HEK293 (cell line): ENCODE data around the gene PDGFC.

Experiments
- CTCF ChIA-PET: fragments of 350-600 bp; formaldehyde crosslinking; extraction: SDS; loops from one replicate; lab custom pipeline; 2021; ENCODE audit warnings: antibody characterized with exemption; lab: Yijun Ruan, JAX
- POLR2A ChIA-PET: fragments of 300-600 bp; formaldehyde crosslinking; extraction: SDS; loops from one replicate; lab custom pipeline; 2020; ENCODE audit warnings: antibody characterized with exemption, inconsistent platforms; lab: Yijun Ruan, JAX
- H3K27ac ChIP-seq: fragments of 200-500 bp; sonication (Bioruptor generic); 2 replicates; pipeline ENCODE4 v1.5.1; 2014; ENCODE audit warnings: low read depth, low read length, control low read depth, inconsistent platforms; ENCODE audit errors: extremely low read depth
- H3K36me3 ChIP-seq, 2 experiments: fragments of 200-500 bp in 1 of 2; sonication (Bioruptor generic) in 1 of 2; 1 replicate in 1 of 2; 2 replicates in 1 of 2; pipeline ENCODE4 v1.5.1; 2014 to 2017; ENCODE audit warnings: inconsistent platforms in 2 of 2, low read length in 2 of 2; ENCODE audit not compliant: control insufficient read depth in 2 of 2, insufficient read depth in 1 of 2
- H3K4me1 ChIP-seq: fragments of 200-500 bp; sonication (Bioruptor generic); 2 replicates; pipeline ENCODE4 v1.5.1; 2014; ENCODE audit warnings: mild to moderate bottlenecking, low read length, inconsistent platforms; ENCODE audit not compliant: control insufficient read depth, insufficient read depth
- H3K4me3 ChIP-seq: 2 replicates; pipeline ENCODE4 v1.5.1; 2011; ENCODE audit warnings: low read depth, mild to moderate bottlenecking, control low read depth, low read length, moderate library complexity
- H3K9me3 ChIP-seq: fragments of 200-500 bp; sonication (Bioruptor generic); 2 replicates; pipeline ENCODE4 v1.5.1; 2014; ENCODE audit warnings: low read depth, low read length, inconsistent platforms; ENCODE audit not compliant: control insufficient read depth, insufficient read depth
- AEBP2 ChIP-seq: fragments of 450-650 bp; formaldehyde crosslinking; IDR thresholded peaks from 2 replicates; pipeline ENCODE4 v1.5.1; 2016; ENCODE audit warnings: missing biosample characterization, missing genetic modification characterization, borderline replicate concordance
- CTCF ChIP-seq: fragments of 450-650 bp; formaldehyde crosslinking; IDR thresholded peaks from 2 replicates; pipeline ENCODE4 v1.5.1; 2016; ENCODE audit warnings: missing biosample characterization, missing genetic modification characterization
- HOXA7 ChIP-seq: sonication (generic); formaldehyde crosslinking; IDR thresholded peaks from 2 replicates; pipeline ENCODE4 v1.8.1; 2022; ENCODE audit warnings: missing genetic modification reagents, borderline replicate concordance
- HOXC10 ChIP-seq: sonication (generic); formaldehyde crosslinking; IDR thresholded peaks from 2 replicates; pipeline ENCODE4 v1.8.1; 2023; ENCODE audit warnings: mild to moderate bottlenecking, missing genetic modification reagents
- KLF8 ChIP-seq: fragments of 450-650 bp; formaldehyde crosslinking; IDR thresholded peaks from 2 replicates; pipeline ENCODE4 v1.5.1; 2016; ENCODE audit warnings: missing biosample characterization, missing genetic modification characterization
- SCRT1 ChIP-seq: fragments of 450-650 bp; formaldehyde crosslinking; IDR thresholded peaks from 2 replicates; pipeline ENCODE4 v1.5.1; 2016; ENCODE audit warnings: missing biosample characterization, missing genetic modification characterization, borderline replicate concordance
- SCRT2 ChIP-seq: fragments of 450-650 bp; formaldehyde crosslinking; IDR thresholded peaks from 2 replicates; pipeline ENCODE4 v1.5.1; 2016; ENCODE audit warnings: missing biosample characterization, missing genetic modification characterization
- SETDB1 ChIP-seq: IDR thresholded peaks from one replicate; pipeline ENCODE4 v1.6.1; 2017; ENCODE audit warnings: mild to moderate bottlenecking, low read length, moderate library complexity, mixed read lengths; ENCODE audit not compliant: insufficient read length
- SP7 ChIP-seq: fragments of 450-650 bp; formaldehyde crosslinking; IDR thresholded peaks from 2 replicates; pipeline ENCODE4 v1.5.1; 2016; ENCODE audit warnings: missing biosample characterization, missing genetic modification characterization
- TCF7L2 ChIP-seq: IDR thresholded peaks from 2 replicates; pipeline ENCODE4 v1.6.1; 2011; ENCODE audit warnings: low read depth, mild to moderate bottlenecking, inconsistent platforms, low read length, moderate library complexity, borderline replicate concordance
- ZEB2 ChIP-seq: fragments of 450-650 bp; formaldehyde crosslinking; IDR thresholded peaks from 2 replicates; pipeline ENCODE4 v1.5.1; 2016; ENCODE audit warnings: missing biosample characterization, missing genetic modification characterization
- ZNF133 ChIP-seq: fragments of 450-650 bp; formaldehyde crosslinking; IDR thresholded peaks from 2 replicates; pipeline ENCODE4 v1.5.1; 2016; ENCODE audit warnings: missing biosample characterization, missing genetic modification characterization
- ZNF18 ChIP-seq: fragments of 450-650 bp; formaldehyde crosslinking; IDR thresholded peaks from 2 replicates; pipeline ENCODE4 v1.5.1; 2016; ENCODE audit warnings: missing biosample characterization, missing genetic modification characterization
- ZNF24 ChIP-seq: fragments of 450-650 bp; formaldehyde crosslinking; IDR thresholded peaks from 2 replicates; pipeline ENCODE4 v1.5.1; 2016; ENCODE audit warnings: missing biosample characterization, missing genetic modification characterization
- ZNF341 ChIP-seq: fragments of 450-650 bp; formaldehyde crosslinking; IDR thresholded peaks from 2 replicates; pipeline ENCODE4; 2016; ENCODE audit warnings: low read depth, missing biosample characterization, missing genetic modification characterization
- ZNF404 ChIP-seq: fragments of 450-650 bp; formaldehyde crosslinking; IDR thresholded peaks from 2 replicates; pipeline ENCODE4 v1.5.1; 2017; ENCODE audit warnings: missing biosample characterization, missing genetic modification characterization
- ZNF449 ChIP-seq: fragments of 450-650 bp; formaldehyde crosslinking; IDR thresholded peaks from 2 replicates; pipeline ENCODE4 v1.5.1; 2017; ENCODE audit warnings: missing biosample characterization, mild to moderate bottlenecking, missing genetic modification characterization, moderate library complexity
- ZNF501 ChIP-seq: fragments of 450-650 bp; formaldehyde crosslinking; IDR thresholded peaks from 2 replicates; pipeline ENCODE4 v1.5.1; 2016; ENCODE audit warnings: missing biosample characterization, missing genetic modification characterization
- ZNF555 ChIP-seq: fragments of 450-650 bp; formaldehyde crosslinking; conservative IDR thresholded peaks from 2 replicates; pipeline ENCODE4 v1.5.1; 2017; ENCODE audit warnings: missing biosample characterization, mild to moderate bottlenecking, missing genetic modification characterization, inconsistent platforms
- ZNF639 ChIP-seq: fragments of 450-650 bp; formaldehyde crosslinking; IDR thresholded peaks from 2 replicates; pipeline ENCODE4 v1.5.1; 2016; ENCODE audit warnings: missing biosample characterization, missing genetic modification characterization
- ZNF654 ChIP-seq: fragments of 450-650 bp; formaldehyde crosslinking; IDR thresholded peaks from 2 replicates; pipeline ENCODE4 v1.5.1; 2016; ENCODE audit warnings: low read depth, missing biosample characterization, missing genetic modification characterization
- ZNF660 ChIP-seq: fragments of 450-650 bp; IDR thresholded peaks from 2 replicates; pipeline ENCODE4 v1.5.1; 2018; ENCODE audit warnings: missing biosample characterization, mild to moderate bottlenecking, missing genetic modification characterization
- ZNF701 ChIP-seq: fragments of 450-650 bp; formaldehyde crosslinking; IDR thresholded peaks from 2 replicates; pipeline ENCODE4 v1.5.1; 2016; ENCODE audit warnings: missing biosample characterization, missing genetic modification characterization
- ZNF792 ChIP-seq: fragments of 450-650 bp; formaldehyde crosslinking; IDR thresholded peaks from 2 replicates; pipeline ENCODE4 v1.5.1; 2016; ENCODE audit warnings: missing biosample characterization, missing genetic modification characterization
- ZNF830 ChIP-seq: fragments of 450-650 bp; IDR thresholded peaks from 2 replicates; pipeline ENCODE4 v1.5.0; 2018; ENCODE audit warnings: missing biosample characterization, missing genetic modification characterization, low read depth, mild to moderate bottlenecking, moderate library complexity
- ZSCAN18 ChIP-seq: fragments of 450-650 bp; formaldehyde crosslinking; IDR thresholded peaks from 2 replicates; pipeline ENCODE4 v1.5.1; 2016; ENCODE audit warnings: missing biosample characterization, missing genetic modification characterization
- ZSCAN30 ChIP-seq: fragments of 450-650 bp; IDR thresholded peaks from 2 replicates; pipeline ENCODE4 v1.5.1; 2018; ENCODE audit warnings: missing biosample characterization, mild to moderate bottlenecking, missing genetic modification characterization, moderate library complexity

PDGFC gene

GRCh38 chr4:156968479-156968984 is 3.1 kb downstream of the PDGFC start:
- Histone ChIP-seq H3K27ac (peak overlapping the region; percentile 1; the same call in 1 of the 2 replicates), H3K36me3 (no peaks in the 10 kb centered on the region), H3K4me3 (peak overlapping the region; percentile 9), H3K4me1 (peaks cover 10% of the 10 kb centered on the region), H3K9me3 (no peaks in the 10 kb centered on the region)
- ChIA-PET CTCF (interaction anchor here (0.5 to 2.2 kb wide), 22 partner anchors 10 to 1227 kb away, joined by 3 to 13 read pairs (median 3); no protein-coding TSS in a partner anchor), POLR2A (interaction anchor here (1.0 kb wide), 1 partner anchor 17 kb away, joined by 5 read pairs; no protein-coding TSS in a partner anchor)
- TF ChIP-seq ZNF701 (tag by site-specific recombination) (no peak), ZNF341 (tag by site-specific recombination) (no peak), TCF7L2 (no peak), ZNF555 (tag by site-specific recombination) (no peak), ZNF24 (tag by site-specific recombination) (no peak), ZNF830 (tag by site-specific recombination) (no peak), SCRT1 (tag by site-specific recombination) (peak; percentile 79), ZEB2 (tag by site-specific recombination) (peak; percentile 36; the same call in 1 of the 2 replicates), ZNF449 (no peak), ZNF639 (tag by site-specific recombination) (no peak), AEBP2 (tag by site-specific recombination) (no peak), HOXC10 (CRISPR knock-in tag) (no peak), SP7 (tag by site-specific recombination) (no peak), HOXA7 (CRISPR knock-in tag) (no peak), ZNF501 (tag by site-specific recombination) (no peak), KLF8 (no peak), ZSCAN18 (tag by site-specific recombination) (no peak), ZSCAN30 (tag by site-specific recombination) (0 out of 2 replicates have a peak, but pooled peaks have one; percentile 43), SCRT2 (tag by site-specific recombination) (peak; percentile 98), ZNF18 (tag by site-specific recombination) (peak; percentile 57; the same call in 1 of the 2 replicates), ZNF404 (tag by site-specific recombination) (no peak), ZNF654 (peak; percentile 59), CTCF (tag by site-specific recombination) (peak; percentile 47; the same call in 1 of the 2 replicates), ZNF660 (tag by site-specific recombination) (peak; percentile 52; the same call in 1 of the 2 replicates), SETDB1 (no peak), ZNF792 (tag by site-specific recombination) (no peak), ZNF133 (tag by site-specific recombination) (no peak)
